Upper lobe of right lung (tissue), 1 donor: ENCODE measurements around the gene ACTRT2. TPM values are rescaled to one million over a fixed set of nuclear protein-coding genes. Genes with fewer than 3 reads are reported as not detected.

Experiments used
- ATAC-seq: fragments of 200-7000 bp; cut with Tn5 transposase; one replicate; pipeline ENCODE4 v1.9.1; 2020; ENCODE audit warnings: mild to moderate bottlenecking, moderate library complexity
- DNase-seq: peaks from one replicate; pipeline ENCODE4 v3.0.0-alpha.2; 2020
- H3K27ac ChIP-seq: fragments of 200-600 bp; one replicate; pipeline ENCODE4 v1.8.0; 2022
- H3K27me3 ChIP-seq: fragments of 200-600 bp; one replicate; pipeline ENCODE4 v1.8.0; 2022; ENCODE audit warnings: mild to moderate bottlenecking
- H3K36me3 ChIP-seq: fragments of 200-600 bp; one replicate; pipeline ENCODE4 v1.8.0; 2022
- H3K4me1 ChIP-seq: fragments of 200-600 bp; one replicate; pipeline ENCODE4 v1.8.0; 2022
- H3K4me3 ChIP-seq: fragments of 200-600 bp; one replicate; pipeline ENCODE4 v1.8.0; 2022; ENCODE audit warnings: mild to moderate bottlenecking
- H3K9me3 ChIP-seq: fragments of 200-600 bp; one replicate; pipeline ENCODE4 v1.8.0; 2022
- CTCF ChIP-seq: fragments of 200-600 bp; IDR thresholded peaks from one replicate; pipeline ENCODE4 v1.8.0; 2022; ENCODE audit warnings: antibody characterized with exemption
- intact Hi-C: fragments of 100-400 bp; cut with DNase I; formaldehyde crosslinking; loops from one replicate; pipeline ENCODE4 v1.11.0; 2022
- total RNA-seq: library from RNA; stranded (reverse); fragmentation: NEBNext Ultra II Directional; extraction: Animal tissue kit (Norgen Biotek cat#: 25700); gene quantifications from one replicate; pipeline ENCODE4 v1.2.1, GENCODE V29; 2021
- donor health status: DM: no; HTN: yes; CAD: no; lungs with severe emphysema.

The ACTRT2 gene
- total RNA-seq, 1 donor from 2014 or later, result not detected

GRCh38 chr1:3019516-3020051 lies 1.7 kb upstream of the ACTRT2 start:
- Histone ChIP-seq H3K27me3 (peaks cover 10% of the 10 kb centered on the region), H3K4me3 (no peak overlapping the region), H3K27ac (no peak overlapping the region), H3K36me3 (no peaks in the 10 kb centered on the region), H3K9me3 (no peaks in the 10 kb centered on the region), H3K4me1 (no peaks in the 10 kb centered on the region)
- no peak for TF ChIP-seq CTCF
- intact Hi-C loops, result no loop called here
- DNase-seq (peak; percentile 41), ATAC-seq (no peak)

GRCh38 chr1:3020263-3020909 lies 881 bp upstream of the ACTRT2 start:
- Histone ChIP-seq H3K27me3 (peaks cover 4% of the 10 kb centered on the region), H3K4me1 (no peaks in the 10 kb centered on the region), H3K4me3 (no peak overlapping the region), H3K27ac (no peak overlapping the region), H3K9me3 (no peaks in the 10 kb centered on the region), H3K36me3 (no peaks in the 10 kb centered on the region)
- DNase-seq, result peak; percentile 51
- TF ChIP-seq CTCF, result no peak
- intact Hi-C loops, result no loop called here
- ATAC-seq, result no peak

DNA sequence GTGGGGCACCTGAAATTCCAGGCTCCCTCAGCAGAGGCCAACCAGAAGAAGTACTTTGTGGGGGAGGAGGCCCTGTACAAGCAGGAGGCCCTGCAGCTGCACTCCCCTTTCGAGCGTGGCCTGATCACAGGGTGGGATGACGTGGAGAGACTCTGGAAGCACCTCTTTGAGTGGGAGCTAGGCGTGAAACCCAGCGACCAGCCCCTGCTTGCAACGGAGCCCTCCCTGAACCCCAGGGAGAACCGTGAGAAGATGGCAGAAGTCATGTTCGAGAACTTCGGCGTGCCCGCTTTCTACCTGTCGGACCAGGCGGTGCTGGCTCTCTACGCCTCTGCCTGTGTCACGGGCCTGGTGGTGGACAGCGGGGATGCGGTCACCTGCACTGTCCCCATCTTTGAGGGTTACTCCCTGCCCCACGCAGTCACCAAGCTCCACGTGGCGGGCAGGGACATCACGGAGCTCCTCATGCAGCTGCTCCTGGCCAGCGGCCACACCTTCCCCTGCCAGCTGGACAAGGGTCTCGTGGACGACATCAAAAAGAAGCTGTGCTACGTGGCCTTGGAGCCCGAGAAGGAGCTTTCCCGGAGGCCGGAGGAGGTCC lies 634 bp downstream of the ACTRT2 start:
- no peak for TF ChIP-seq CTCF
- no peak overlapping the region for H3K4me3 ChIP-seq
- H3K27me3 ChIP-seq, result peaks cover 4% of the 10 kb centered on the region
- DNase-seq, result peak; percentile 45
- H3K4me1 ChIP-seq, result no peaks in the 10 kb centered on the region
- intact Hi-C loops, result no loop called here
- no peak for ATAC-seq
- no peaks in the 10 kb centered on the region for H3K36me3 ChIP-seq
- no peak overlapping the region for H3K27ac ChIP-seq
- H3K9me3 ChIP-seq, result no peaks in the 10 kb centered on the region

GRCh38 chr1:3022511-3022973 lies 1.3 kb downstream of the ACTRT2 start:
- TF ChIP-seq CTCF, result no peak
- Histone ChIP-seq H3K9me3 (no peaks in the 10 kb centered on the region), H3K36me3 (no peaks in the 10 kb centered on the region), H3K27me3 (no peaks in the 10 kb centered on the region), H3K4me1 (no peaks in the 10 kb centered on the region), H3K27ac (no peak overlapping the region), H3K4me3 (no peak overlapping the region)
- intact Hi-C loops, result no loop called here
- peak; percentile 40 for DNase-seq
- no peak for ATAC-seq

GRCh38 chr1:3022976-3023375 lies 1.7 kb downstream of the ACTRT2 start:
- DNase-seq, result peak; percentile 33
- no peak overlapping the region for H3K27ac ChIP-seq

More at GRCh38 chr1:3022976-3023375, 1.7 kb downstream of the ACTRT2 start:
- ATAC-seq, result no peak
- Histone ChIP-seq H3K36me3 (no peaks in the 10 kb centered on the region), H3K4me3 (no peak overlapping the region), H3K27me3 (peaks cover 4% of the 10 kb centered on the region), H3K9me3 (no peaks in the 10 kb centered on the region), H3K4me1 (no peaks in the 10 kb centered on the region)
- intact Hi-C loops, result no loop called here
- TF ChIP-seq CTCF, result no peak
